Adrenal gland (tissue), 12 donors: ENCODE data around the gene HAP1. TPM values are rescaled to one million over a fixed set of nuclear protein-coding genes. Genes with fewer than 3 reads are reported as not detected.

Source experiments
- DNase-seq, 7 donors: peaks; one replicate each; pipeline ENCODE4 v3.0.0-alpha.2; 2019 to 2020
- H3K27ac ChIP-seq, 5 donors: fragments of 200-600 bp; sonication (generic) in 4 of 5; 1 replicate in 3 of 5; 2 replicates in 2 of 5; pipeline versions ENCODE4 v1.5.1 to v1.8.0; 2016 to 2020; ENCODE audit warnings: mild to moderate bottlenecking in 1 of 5
- H3K27me3 ChIP-seq: fragments of 200-600 bp; 2 replicates; pipeline ENCODE4 v1.8.0; 2021
- H3K36me3 ChIP-seq, 2 donors: fragments of 200-600 bp; replicated peaks in 1 of 2; 1 replicate in 1 of 2; 2 replicates in 1 of 2; pipeline versions ENCODE4 v1.5.1 to v1.8.0; 2018 to 2022
- H3K4me1 ChIP-seq, 2 donors: fragments of 200-600 bp; replicated peaks in 1 of 2; 1 replicate in 1 of 2; 2 replicates in 1 of 2; pipeline versions ENCODE4 v1.5.1 to v1.8.0; 2018 to 2021
- H3K4me3 ChIP-seq, 4 donors: fragments of 200-600 bp; sonication (generic) in 3 of 4; one replicate each; pipeline ENCODE4 v1.5.1; 2016 to 2018
- H3K9me3 ChIP-seq, 3 donors: fragments of 200-600 bp; sonication (generic) in 1 of 3; replicated peaks in 1 of 3; 1 replicate in 2 of 3; 2 replicates in 1 of 3; pipeline versions ENCODE4 v1.5.1 to v1.8.0; 2016 to 2021
- CTCF ChIP-seq, 6 experiments: fragments of 450-650 bp in 4 of 6; fragments of 200-600 bp in 2 of 6; sonication (generic) in 1 of 6; IDR thresholded peaks; 1 replicate in 5 of 6; 2 replicates in 1 of 6; pipeline versions ENCODE4 v1.5.1 to v1.8.0; 2016 to 2021; ENCODE audit warnings: antibody characterized with exemption in 6 of 6, mild to moderate bottlenecking in 2 of 6, moderate library complexity in 1 of 6
- POLR2A ChIP-seq, 2 donors: fragments of 450-650 bp; IDR thresholded peaks; one replicate each; pipeline ENCODE4 v1.6.1; 2017; ENCODE audit warnings: antibody characterized with exemption in 2 of 2, mild to moderate bottlenecking in 2 of 2, moderate library complexity in 1 of 2
- WGBS, 4 donors: extraction: QIAGEN DNeasy Blood & Tissue Kit in 2 of 4; methylation state at CpG; one replicate each; pipeline versions ENCODE4 v1.1.5 to v1.1.7; 2013 to 2017; 5-methylcytosine and 5-hydroxymethylcytosine counted together
- intact Hi-C, 2 donors: fragments of 100-400 bp; cut with DNase I; formaldehyde crosslinking; loops; one replicate each; pipeline versions ENCODE4 v1.14.1 to v1.15.0; 2022 to 2023
- polyA plus RNA-seq, 3 donors: library from polyadenylated mRNA; stranded (reverse); fragments of 200-250 nt in 2 of 3; fragments of 350-450 nt in 1 of 3; fragmentation: Illumina TruSeq in 1 of 3; extraction: RNeasy Lipid Tissue Mini Kit (QIAGEN cat#74804) in 1 of 3; gene quantifications; one replicate each; pipeline ENCODE4 v1.2.3, GENCODE V29; 2013 to 2014
- total RNA-seq, 9 donors: library from RNA; depleted of rRNA in 4 of 9; stranded (reverse); fragments of >200 nt in 4 of 9; fragments of 120-200 nt in 1 of 9; fragmentation: NEBNext Ultra II Directional in 1 of 9; extraction: Animal tissue kit (Norgen Biotek cat#: 25700) in 1 of 9; gene quantifications; one replicate each; pipeline versions ENCODE4 v1.1.0 to v1.2.4, GENCODE V29; 2013 to 2023
- donor health status: healthy with polysubstance abuse.
- donor health status: Bipolar disorder and iron deficiency.
- donor health status: DM: yes; HTN: yes; CAD: no.
- donor health status: DM: no; HTN: no; CAD: no.
- donor health status: DM: no; HTN: no; CAD: no.
- donor health status: DM: yes; HTN: yes; CAD: no.

HAP1 gene
- total and polyA plus RNA-seq, 12 donors: 0.17 to 2.8 (median 0.65) TPM; not detected in 1

- no peaks in the 10 kb centered on the region for H3K9me3 ChIP-seq
- no peaks in the 10 kb centered on the region for H3K27me3 ChIP-seq
- DNase-seq: peak; percentile 70 to 93 (median 89)
- H3K4me1 ChIP-seq: peaks cover 5 to 23% of the 10 kb centered on the region in 2 donors
- no peak for TF ChIP-seq CTCF (IDR thresholded peaks at IDR 0.05)
- TF ChIP-seq POLR2A (IDR thresholded peaks at IDR 0.05): peak in 1 of 2 donors; percentile 26
- no peak overlapping the region for H3K4me3 ChIP-seq
- 34 to 42% (median 39%) methylated on average over 6 of the region's 6 CpGs for WGBS, 4 donors
- peaks cover 0 to 28% of the 10 kb centered on the region in 2 donors for H3K36me3 ChIP-seq
- peak overlapping the region in 3 of 5 donors; percentile 43 to 73 (median 61) for H3K27ac ChIP-seq
- intact Hi-C loops: no loop called here
Measured at GRCh38 chr17:41697122-41697962, 37.1 kb downstream of the HAP1 start.

DNA sequence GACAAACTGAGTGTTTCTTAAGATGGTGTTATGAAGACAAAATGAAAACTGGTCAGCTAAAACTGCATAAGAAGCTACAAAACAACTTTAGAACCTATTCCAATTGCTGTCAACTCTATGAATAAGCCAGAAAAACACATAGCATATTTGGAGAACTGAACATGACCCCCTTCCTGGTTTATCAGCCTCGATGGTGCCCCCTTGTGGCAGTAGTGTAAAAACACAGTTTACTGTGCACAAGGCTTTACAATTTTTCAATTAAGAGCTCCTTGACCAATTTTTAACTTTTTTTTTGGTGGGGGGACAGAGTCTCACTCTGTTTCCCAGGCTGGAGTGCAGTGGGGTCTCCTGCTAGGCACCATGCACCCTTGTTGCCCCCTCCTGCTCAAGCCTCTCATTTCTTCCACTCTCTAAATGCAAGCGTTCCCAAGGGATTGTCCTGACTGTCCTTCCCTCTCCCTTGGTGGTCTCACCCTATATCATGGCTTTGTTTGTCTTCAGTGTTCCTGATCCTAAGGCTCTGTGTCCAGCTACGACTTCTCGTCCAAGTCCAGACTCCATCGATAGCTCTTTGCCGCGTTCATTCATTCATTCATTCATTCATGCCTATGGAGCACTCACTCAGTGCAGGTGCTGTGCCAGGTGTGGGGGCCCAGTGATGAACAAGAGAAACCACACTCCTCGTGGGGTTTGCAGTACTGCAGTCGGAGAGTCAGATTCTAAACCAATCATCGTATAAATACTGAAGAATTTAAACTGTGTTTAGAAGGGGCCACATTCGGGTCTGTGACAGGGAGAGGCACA lies 38.3 kb downstream of the HAP1 start:
- peak in 5 of 7 donors; percentile 60 to 85 (median 74) for DNase-seq

GRCh38 chr17:41695134-41695661 lies 39.2 kb downstream of the HAP1 start:
- intact Hi-C loops: no loop called here
- H3K27ac ChIP-seq: peak overlapping the region in 3 of 5 donors; percentile 47 to 61 (median 58)
- peaks cover 0 to 50% of the 10 kb centered on the region in 2 donors for H3K36me3 ChIP-seq
- H3K4me3 ChIP-seq: no peak overlapping the region
- peaks cover 16 to 45% of the 10 kb centered on the region in 2 donors for H3K4me1 ChIP-seq
- H3K27me3 ChIP-seq: no peaks in the 10 kb centered on the region
- no peaks in the 10 kb centered on the region for H3K9me3 ChIP-seq
- TF ChIP-seq CTCF (IDR thresholded peaks at IDR 0.05): no peak
- TF ChIP-seq POLR2A (IDR thresholded peaks at IDR 0.05): no peak
- WGBS, 4 donors: 76 to 94% (median 83%) methylated on average over 7 of the region's 7 CpGs
- DNase-seq: no peak

More for the DNA sequence above, 38.3 kb downstream of the HAP1 start:
- no peak overlapping the region for H3K4me3 ChIP-seq
- peaks cover 0 to 40% of the 10 kb centered on the region in 2 donors for H3K36me3 ChIP-seq
- H3K4me1 ChIP-seq: peaks cover 6 to 35% of the 10 kb centered on the region in 2 donors
- intact Hi-C loops: no loop called here
- TF ChIP-seq POLR2A (IDR thresholded peaks at IDR 0.05) (no peak), CTCF (IDR thresholded peaks at IDR 0.05) (peak; percentile 62 to 89 (median 70))
- H3K27ac ChIP-seq: peak overlapping the region in 3 of 5 donors; percentile 47 to 73 (median 61)
- WGBS, 4 donors: 33 to 48% (median 45%) methylated on average over 11 of the region's 11 CpGs
- no peaks in the 10 kb centered on the region for H3K27me3 ChIP-seq
- no peaks in the 10 kb centered on the region for H3K9me3 ChIP-seq
